HEK293T (cell line): ENCODE measurements around the gene ZNF772.
"Not testable (repeated sequence)": the region's sequence is repeated elsewhere in the genome, so short reads cannot be mapped to it uniquely, and the experiment has no call there.

Source experiments
- CTCF ChIA-PET: fragments of 350-600 bp; formaldehyde crosslinking; extraction: SDS; loops from one replicate; lab custom pipeline; 2021; ENCODE audit warnings: antibody characterized with exemption, inconsistent platforms; lab: Yijun Ruan, JAX
- POLR2A ChIA-PET: fragments of 350-600 bp; formaldehyde crosslinking; extraction: SDS; loops from one replicate; lab custom pipeline; 2020; ENCODE audit warnings: antibody characterized with exemption, inconsistent platforms; lab: Yijun Ruan, JAX
- DNase-seq: peaks from one replicate; pipeline ENCODE4 v3.0.0; 2012; ENCODE audit warnings: mixed read lengths; ENCODE audit errors: extremely low spot score
- ARNT ChIP-seq: fragments of 450-650 bp; IDR thresholded peaks from 2 replicates; pipeline ENCODE4 v1.6.1; 2017; ENCODE audit warnings: mild to moderate bottlenecking
- BHLHE40 ChIP-seq: fragments of 450-650 bp; IDR thresholded peaks from 2 replicates; pipeline ENCODE4 v1.6.1; 2016; ENCODE audit warnings: mild to moderate bottlenecking, moderate library complexity, borderline replicate concordance
- CTBP1 ChIP-seq: fragments of 450-650 bp; IDR thresholded peaks from 2 replicates; pipeline ENCODE4 v1.6.1; 2016; ENCODE audit warnings: borderline replicate concordance
- ELF4 ChIP-seq: fragments of 450-650 bp; IDR thresholded peaks from 2 replicates; pipeline ENCODE4 v1.6.1; 2017; ENCODE audit warnings: antibody characterized with exemption
- FOXA1 ChIP-seq: fragments of 450-650 bp; IDR thresholded peaks from 2 replicates; pipeline ENCODE4 v1.6.1; 2016; ENCODE audit warnings: mild to moderate bottlenecking
- FOXK2 ChIP-seq: fragments of 450-650 bp; IDR thresholded peaks from 2 replicates; pipeline ENCODE4 v1.6.1; 2016; ENCODE audit warnings: mild to moderate bottlenecking
- FOXM1 ChIP-seq: fragments of 450-650 bp; IDR thresholded peaks from 2 replicates; pipeline ENCODE4 v1.6.1; 2017; ENCODE audit warnings: mild to moderate bottlenecking, borderline replicate concordance
- HDGF ChIP-seq: fragments of 450-650 bp; IDR thresholded peaks from 2 replicates; pipeline ENCODE4 v1.6.1; 2017; ENCODE audit warnings: antibody characterized with exemption, borderline replicate concordance
- L3MBTL2 ChIP-seq: fragments of 450-650 bp; conservative IDR thresholded peaks from 2 replicates; pipeline ENCODE4 v1.6.1; 2016; ENCODE audit warnings: mild to moderate bottlenecking
- LEF1 ChIP-seq: fragments of 450-650 bp; IDR thresholded peaks from 2 replicates; pipeline ENCODE4 v1.6.1; 2017; ENCODE audit warnings: mild to moderate bottlenecking, borderline replicate concordance
- NFRKB ChIP-seq: fragments of 450-650 bp; IDR thresholded peaks from 2 replicates; pipeline ENCODE4 v1.6.1; 2016; ENCODE audit warnings: mild to moderate bottlenecking, moderate library complexity
- SP1 ChIP-seq: fragments of 450-650 bp; IDR thresholded peaks from 2 replicates; pipeline ENCODE4 v1.6.1; 2017
- SUZ12 ChIP-seq: fragments of 450-650 bp; IDR thresholded peaks from 2 replicates; pipeline ENCODE4 v1.6.1; 2016; ENCODE audit warnings: mild to moderate bottlenecking
- TARDBP ChIP-seq: fragments of 450-650 bp; IDR thresholded peaks from 2 replicates; pipeline ENCODE4 v1.6.1; 2016
- ZNF384 ChIP-seq: fragments of 450-650 bp; IDR thresholded peaks from 2 replicates; pipeline ENCODE4 v1.6.1; 2016
- TF ChIP-seq, protein P1 (sequence below): fragments of 450-650 bp; IDR thresholded peaks from 2 replicates; pipeline ENCODE4 v1.6.1; 2016

The ZNF772 gene

GRCh38 chr19:57477191-57478008, at the start of gene ZNF772:
ZNF772 (minus strand) TSS chr19:57477566; CDS start chr19:57477309, 257 bp downstream.
- peak; percentile 85 for DNase-seq
- ChIA-PET CTCF (interaction anchor here (0.6 kb wide), 1 partner anchor 20 kb away, joined by 3 read pairs; no protein-coding TSS in a partner anchor), POLR2A (no interaction called here)
- TF ChIP-seq L3MBTL2 (peak; percentile 55), FOXK2 (no peak)

GRCh38 chr19:57518021-57518420, 40.7 kb upstream of the ZNF772 start:
- POLR2A ChIA-PET, CTCF ChIA-PET: not testable (repeated sequence)

DNA sequence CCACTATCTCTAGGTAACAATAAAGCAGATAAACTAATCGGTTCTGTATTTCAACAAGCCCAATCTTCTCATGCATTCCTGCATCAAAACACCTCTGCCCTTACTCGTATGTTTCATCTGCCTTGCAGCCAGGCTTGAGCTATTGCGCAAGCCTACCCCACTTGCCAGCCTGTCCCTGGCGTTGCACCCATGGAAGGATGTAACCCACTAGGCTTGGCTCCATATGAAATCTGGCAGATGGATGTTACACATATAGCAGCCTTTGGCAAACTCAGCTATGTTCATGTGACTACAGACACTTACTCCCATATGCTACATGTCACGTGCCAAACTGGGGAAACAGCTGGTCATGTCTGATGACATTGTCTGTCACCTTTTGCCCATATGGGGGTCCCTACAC, 37.9 kb upstream of the ZNF772 start:
- POLR2A ChIA-PET = no interaction called here
- CTCF ChIA-PET = no interaction called here
- TF ChIP-seq FOXA1 (no peak), TARDBP (no peak), ELF4 (no peak), FOXK2 (no peak), L3MBTL2 (no peak), ARNT (no peak), FOXM1 (no peak), SUZ12 (no peak), BHLHE40 (no peak), SP1 (no peak), NFRKB (no peak), HDGF (no peak), CTBP1 (no peak), LEF1 (no peak), ZNF384 (no peak)
- TF ChIP-seq, protein P1, sequence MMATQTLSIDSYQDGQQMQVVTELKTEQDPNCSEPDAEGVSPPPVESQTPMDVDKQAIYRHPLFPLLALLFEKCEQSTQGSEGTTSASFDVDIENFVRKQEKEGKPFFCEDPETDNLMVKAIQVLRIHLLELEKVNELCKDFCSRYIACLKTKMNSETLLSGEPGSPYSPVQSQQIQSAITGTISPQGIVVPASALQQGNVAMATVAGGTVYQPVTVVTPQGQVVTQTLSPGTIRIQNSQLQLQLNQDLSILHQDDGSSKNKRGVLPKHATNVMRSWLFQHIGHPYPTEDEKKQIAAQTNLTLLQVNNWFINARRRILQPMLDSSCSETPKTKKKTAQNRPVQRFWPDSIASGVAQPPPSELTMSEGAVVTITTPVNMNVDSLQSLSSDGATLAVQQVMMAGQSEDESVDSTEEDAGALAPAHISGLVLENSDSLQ = no peak

More at GRCh38 chr19:57518021-57518420, 40.7 kb upstream of the ZNF772 start:
- not testable (repeated sequence) for DNase-seq

GRCh38 chr19:57512845-57513244, 35.5 kb upstream of the ZNF772 start:
- ChIA-PET POLR2A (no interaction called here), CTCF (no interaction called here)
- no peak for DNase-seq
- no peak for TF ChIP-seq TARDBP
- TF ChIP-seq FOXM1 = no peak
- TF ChIP-seq SUZ12 = no peak
- no peak for TF ChIP-seq ZNF384
- TF ChIP-seq BHLHE40 = no peak
- TF ChIP-seq SP1 = no peak
- no peak for TF ChIP-seq FOXA1
- TF ChIP-seq, protein P1 = no peak
- no peak for TF ChIP-seq FOXK2
- TF ChIP-seq HDGF = no peak
- no peak for TF ChIP-seq L3MBTL2
- TF ChIP-seq CTBP1 = no peak
- no peak for TF ChIP-seq NFRKB
- no peak for TF ChIP-seq ARNT
- no peak for TF ChIP-seq ELF4
- TF ChIP-seq LEF1 = no peak

More for the DNA sequence above, 37.9 kb upstream of the ZNF772 start:
- no peak for DNase-seq

GRCh38 chr19:57511484-57511883, 34.1 kb upstream of the ZNF772 start:
- CTCF ChIA-PET = no interaction called here

GRCh38 chr19:57506163-57506562, 28.8 kb upstream of the ZNF772 start:
- POLR2A ChIA-PET = no interaction called here
- no peak for TF ChIP-seq L3MBTL2
- TF ChIP-seq ELF4 = no peak
- TF ChIP-seq HDGF = no peak
- TF ChIP-seq, protein P1 = no peak
- TF ChIP-seq TARDBP = no peak
- TF ChIP-seq LEF1 = no peak
- TF ChIP-seq FOXK2 = no peak
- CTCF ChIA-PET = no interaction called here
- DNase-seq = no peak

More at GRCh38 chr19:57511484-57511883, 34.1 kb upstream of the ZNF772 start:
- no peak for DNase-seq
- TF ChIP-seq FOXA1 (no peak), TARDBP (no peak), SUZ12 (no peak), FOXM1 (no peak)
- POLR2A ChIA-PET = no interaction called here

- CTCF ChIA-PET = not testable (repeated sequence)
- POLR2A ChIA-PET = interaction anchor here (1.0 kb wide), 1 partner anchor 13 kb away, joined by 3 read pairs; the partner anchor contains the start of gene ZNF419
Observed at GRCh38 chr19:57500400-57500799, 23.0 kb upstream of the ZNF772 start.

More at GRCh38 chr19:57500400-57500799, 23.0 kb upstream of the ZNF772 start:
- DNase-seq = not testable (repeated sequence)
